HepG2 (cell line): Measurements from ENCODE around the gene RORC. TPM values are rescaled to one million over a fixed set of nuclear protein-coding genes. Genes with fewer than 3 reads are reported as not detected.
A peak's percentile ranks its signal among the peaks of the same experiment; 100 is the strongest.

Experiments
- ATF5 ChIP-seq: sonication (generic); formaldehyde crosslinking; IDR thresholded peaks from 2 replicates; pipeline ENCODE4 v1.4.0; 2020; ENCODE audit warnings: mild to moderate bottlenecking, low read depth, missing genetic modification reagents
- CREM ChIP-seq, 2 experiments: sonication (generic) in 1 of 2; formaldehyde crosslinking in 1 of 2; IDR thresholded peaks; 2 replicates each; pipeline versions ENCODE4 v1.4.0 to v1.6.1; 2016 to 2020; ENCODE audit warnings: antibody characterized with exemption in 1 of 2, mild to moderate bottlenecking in 1 of 2, missing genetic modification reagents in 1 of 2
- EZH2 ChIP-seq: conservative IDR thresholded peaks from 2 replicates; pipeline ENCODE4 v1.6.1; 2012; ENCODE audit warnings: mild to moderate bottlenecking, low read depth, low read length, moderate library complexity
- HOMEZ ChIP-seq: IDR thresholded peaks from 2 replicates; pipeline ENCODE4 v1.6.1; 2016; ENCODE audit warnings: low read depth
- POLR2AphosphoS5 ChIP-seq: IDR thresholded peaks from 2 replicates; pipeline ENCODE4 v1.6.1; 2012; ENCODE audit warnings: low read depth, low read length
- SRF ChIP-seq: IDR thresholded peaks from 2 replicates; pipeline ENCODE4 v1.6.1; 2011; ENCODE audit warnings: mild to moderate bottlenecking, low read depth, low read length, moderate library complexity
- XBP1 ChIP-seq: sonication (generic); formaldehyde crosslinking; IDR thresholded peaks from 2 replicates; pipeline ENCODE4 v1.5.0; 2020; ENCODE audit warnings: missing genetic modification reagents
- ZFP62 ChIP-seq: sonication (generic); formaldehyde crosslinking; IDR thresholded peaks from 2 replicates; pipeline ENCODE4 v1.4.0; 2020; ENCODE audit warnings: missing genetic modification reagents
- ZNF280B ChIP-seq: sonication (generic); formaldehyde crosslinking; IDR thresholded peaks from 2 replicates; pipeline ENCODE4 v1.5.0; 2020; ENCODE audit warnings: missing genetic modification reagents, mild to moderate bottlenecking, borderline replicate concordance
- ZNF281 ChIP-seq: sonication (generic); formaldehyde crosslinking; IDR thresholded peaks from 2 replicates; pipeline ENCODE4 v1.4.0; 2020; ENCODE audit warnings: missing genetic modification reagents, borderline replicate concordance
- ZNF350 ChIP-seq: sonication (generic); formaldehyde crosslinking; IDR thresholded peaks from 2 replicates; pipeline ENCODE4 v1.4.0; 2020; ENCODE audit warnings: mild to moderate bottlenecking, low read depth, missing genetic modification reagents, borderline replicate concordance
- ZNF501 ChIP-seq: sonication (generic); formaldehyde crosslinking; IDR thresholded peaks from 2 replicates; pipeline ENCODE4 v1.5.1; 2020; ENCODE audit warnings: mild to moderate bottlenecking, moderate library complexity, missing genetic modification reagents
- ZNF672 ChIP-seq: sonication (generic); formaldehyde crosslinking; IDR thresholded peaks from 2 replicates; pipeline ENCODE4 v1.8.1; 2022; ENCODE audit warnings: missing genetic modification reagents
- ZNF687 ChIP-seq: sonication (generic); formaldehyde crosslinking; IDR thresholded peaks from 2 replicates; pipeline ENCODE4 v1.5.1; 2020; ENCODE audit warnings: mild to moderate bottlenecking, missing genetic modification reagents, moderate library complexity
- ZSCAN20 ChIP-seq: sonication (generic); formaldehyde crosslinking; IDR thresholded peaks from 2 replicates; pipeline ENCODE4 v1.4.0; 2020; ENCODE audit warnings: missing genetic modification reagents, mild to moderate bottlenecking, borderline replicate concordance
- polyA plus RNA-seq, 8 experiments: library from polyadenylated mRNA; depleted of rRNA in 3 of 8; stranded (reverse) in 7 of 8; unstranded in 1 of 8; fragments of >200 nt; fragmentation: Illumina TruSeq in 4 of 8; extraction: Trizol in 4 of 8; gene quantifications; 2 replicates each; pipeline versions ENCODE4 v1.2.1 to v1.2.3, GENCODE V29; 2011 to 2016; ENCODE audit warnings: low read depth in 4 of 8, missing spikeins in 1 of 8, mixed read lengths in 1 of 8; ENCODE audit not compliant: insufficient read depth in 1 of 8
- total RNA-seq, 5 experiments: library from RNA; depleted of rRNA; stranded (reverse); fragments of >200 nt; fragmentation: Illumina TruSeq; extraction: Trizol; gene quantifications; 2 replicates each; pipeline ENCODE4 v1.2.3, GENCODE V29; 2016; ENCODE audit warnings: low read depth in 1 of 5

RORC gene
- total and polyA plus RNA-seq, 2 of the 13 experiments (the other 11 are each of a cell fraction or from before 2014, with no cell fraction given), result 2.5 to 6.5 TPM

- peak; percentile 83 for TF ChIP-seq ZNF687
- no peak for TF ChIP-seq ATF5
- peak; percentile 49; the same call in 1 of the 2 replicates for TF ChIP-seq CREM (IDR thresholded peaks at IDR 0.05)
- no peak for TF ChIP-seq CREM (CRISPR knock-in tag; IDR thresholded peaks at IDR 0.05)
- TF ChIP-seq ZFP62 (CRISPR knock-in tag), result 0 out of 2 replicates have a peak, but pooled peaks have one; percentile 55
- peak; percentile 90; the same call in 1 of the 2 replicates for TF ChIP-seq ZNF350
- peak; percentile 90 for TF ChIP-seq ZNF501 (CRISPR knock-in tag)
- no peak for TF ChIP-seq EZH2
- 0 out of 2 replicates have a peak, but pooled peaks have one; percentile 28 for TF ChIP-seq ZNF281 (CRISPR knock-in tag)
- peak; percentile 73 for TF ChIP-seq POLR2AphosphoS5
- no peak for TF ChIP-seq ZNF280B
- TF ChIP-seq ZSCAN20 (CRISPR knock-in tag), result 0 out of 2 replicates have a peak, but pooled peaks have one; percentile 47
- no peak for TF ChIP-seq ZNF672 (CRISPR knock-in tag)
- no peak for TF ChIP-seq XBP1 (CRISPR knock-in tag)
- peak; percentile 55; the same call in 1 of the 2 replicates for TF ChIP-seq SRF
- TF ChIP-seq HOMEZ (CRISPR knock-in tag), result no peak
Observed at GRCh38 chr1:151762941-151763921, 68.4 kb downstream of the RORC start, which contains the start of gene MRPL9 (continued).
